Lower leg skin (tissue), 4 donors: ENCODE measurements around the gene TMEM87B. TPM values are rescaled to one million over a fixed set of nuclear protein-coding genes. Genes with fewer than 3 reads are reported as not detected.
"Not testable (repeated sequence)": the region's sequence is repeated elsewhere in the genome, so short reads cannot be mapped to it uniquely, and the experiment has no call there.

ENCODE experiments used
- DNase-seq, 2 donors: peaks; one replicate each; pipeline ENCODE4 v3.0.0-alpha.2; 2019; ENCODE audit warnings: low spot score in 2 of 2
- H3K4me3 ChIP-seq: fragments of 200-600 bp; sonication (generic); 2 replicates; pipeline ENCODE4 v1.5.1; 2017; ENCODE audit warnings: mild to moderate bottlenecking, low read depth; ENCODE audit not compliant: poor library complexity, severe bottlenecking
- POLR2A ChIP-seq, 2 donors: fragments of 450-650 bp; IDR thresholded peaks; one replicate each; pipeline ENCODE4 v1.6.1; 2016 to 2017; ENCODE audit warnings: antibody characterized with exemption in 2 of 2, mild to moderate bottlenecking in 1 of 2, moderate library complexity in 1 of 2
- WGBS, 2 donors: methylation state at CpG; one replicate each; pipeline ENCODE4 v1.1.5; 2018; 5-methylcytosine and 5-hydroxymethylcytosine counted together
- intact Hi-C: fragments of 100-400 bp; cut with DNase I; formaldehyde crosslinking; loops from one replicate; pipeline ENCODE4 v1.15.0; 2023; ENCODE audit warnings: low total_unique reads
- total RNA-seq, 4 donors: library from RNA; depleted of rRNA; stranded (reverse); fragments of >200 nt; gene quantifications; one replicate each; pipeline ENCODE4 v1.1.0, GENCODE V29; 2016
- TF ChIP-seq, protein P1 (sequence below), 3 donors: fragments of 450-650 bp; IDR thresholded peaks; one replicate each; pipeline ENCODE4 v1.5.1; 2016; ENCODE audit warnings: antibody characterized with exemption in 3 of 3, mild to moderate bottlenecking in 3 of 3, moderate library complexity in 2 of 3

Gene TMEM87B
- total RNA-seq, 4 donors from 2014 or later: 21.5 to 27.0 (median 24.7) TPM

DNA sequence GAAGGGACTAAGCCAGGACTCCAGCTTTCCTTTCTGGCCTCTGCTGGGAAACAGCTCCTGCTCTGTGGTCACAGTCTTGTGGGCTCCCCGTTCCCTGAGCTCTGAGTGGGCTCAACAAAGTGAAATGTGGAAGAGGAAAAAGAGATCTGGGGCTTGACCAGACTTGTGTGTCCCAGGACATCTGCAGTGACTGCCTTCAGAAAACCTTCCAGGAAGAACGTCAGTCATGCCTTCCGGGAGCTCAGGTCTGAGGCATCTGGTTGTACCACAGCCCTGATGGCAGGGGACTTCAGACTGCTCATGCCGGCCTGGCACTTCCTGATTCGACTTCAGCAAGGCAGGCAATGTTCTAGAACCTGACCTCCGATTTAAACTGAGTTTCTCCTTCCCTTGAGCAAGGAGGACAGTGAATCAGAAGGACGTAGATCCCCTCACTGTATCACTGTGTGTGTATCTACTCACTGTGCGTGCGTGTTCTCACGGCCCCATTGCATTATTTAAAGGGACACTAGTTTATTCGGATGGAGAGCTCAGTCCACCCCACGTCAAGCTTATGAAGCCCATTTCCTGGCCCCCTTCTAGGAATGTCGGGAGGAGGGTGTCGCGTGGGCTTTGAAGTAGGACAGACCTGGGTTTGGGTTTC lies 82.6 kb downstream of the TMEM87B start:
- WGBS, 2 donors: 17 to 20% methylated on average over 15 of the region's 15 CpGs
- intact Hi-C loops: no loop called here
- TF ChIP-seq, protein P1, sequence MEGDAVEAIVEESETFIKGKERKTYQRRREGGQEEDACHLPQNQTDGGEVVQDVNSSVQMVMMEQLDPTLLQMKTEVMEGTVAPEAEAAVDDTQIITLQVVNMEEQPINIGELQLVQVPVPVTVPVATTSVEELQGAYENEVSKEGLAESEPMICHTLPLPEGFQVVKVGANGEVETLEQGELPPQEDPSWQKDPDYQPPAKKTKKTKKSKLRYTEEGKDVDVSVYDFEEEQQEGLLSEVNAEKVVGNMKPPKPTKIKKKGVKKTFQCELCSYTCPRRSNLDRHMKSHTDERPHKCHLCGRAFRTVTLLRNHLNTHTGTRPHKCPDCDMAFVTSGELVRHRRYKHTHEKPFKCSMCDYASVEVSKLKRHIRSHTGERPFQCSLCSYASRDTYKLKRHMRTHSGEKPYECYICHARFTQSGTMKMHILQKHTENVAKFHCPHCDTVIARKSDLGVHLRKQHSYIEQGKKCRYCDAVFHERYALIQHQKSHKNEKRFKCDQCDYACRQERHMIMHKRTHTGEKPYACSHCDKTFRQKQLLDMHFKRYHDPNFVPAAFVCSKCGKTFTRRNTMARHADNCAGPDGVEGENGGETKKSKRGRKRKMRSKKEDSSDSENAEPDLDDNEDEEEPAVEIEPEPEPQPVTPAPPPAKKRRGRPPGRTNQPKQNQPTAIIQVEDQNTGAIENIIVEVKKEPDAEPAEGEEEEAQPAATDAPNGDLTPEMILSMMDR (IDR thresholded peaks at IDR 0.05): no peak
- TF ChIP-seq POLR2A (IDR thresholded peaks at IDR 0.05): no peak
- peak in 1 of 2 donors; percentile 83 for DNase-seq
- peak overlapping the region; percentile 39 for H3K4me3 ChIP-seq

DNA sequence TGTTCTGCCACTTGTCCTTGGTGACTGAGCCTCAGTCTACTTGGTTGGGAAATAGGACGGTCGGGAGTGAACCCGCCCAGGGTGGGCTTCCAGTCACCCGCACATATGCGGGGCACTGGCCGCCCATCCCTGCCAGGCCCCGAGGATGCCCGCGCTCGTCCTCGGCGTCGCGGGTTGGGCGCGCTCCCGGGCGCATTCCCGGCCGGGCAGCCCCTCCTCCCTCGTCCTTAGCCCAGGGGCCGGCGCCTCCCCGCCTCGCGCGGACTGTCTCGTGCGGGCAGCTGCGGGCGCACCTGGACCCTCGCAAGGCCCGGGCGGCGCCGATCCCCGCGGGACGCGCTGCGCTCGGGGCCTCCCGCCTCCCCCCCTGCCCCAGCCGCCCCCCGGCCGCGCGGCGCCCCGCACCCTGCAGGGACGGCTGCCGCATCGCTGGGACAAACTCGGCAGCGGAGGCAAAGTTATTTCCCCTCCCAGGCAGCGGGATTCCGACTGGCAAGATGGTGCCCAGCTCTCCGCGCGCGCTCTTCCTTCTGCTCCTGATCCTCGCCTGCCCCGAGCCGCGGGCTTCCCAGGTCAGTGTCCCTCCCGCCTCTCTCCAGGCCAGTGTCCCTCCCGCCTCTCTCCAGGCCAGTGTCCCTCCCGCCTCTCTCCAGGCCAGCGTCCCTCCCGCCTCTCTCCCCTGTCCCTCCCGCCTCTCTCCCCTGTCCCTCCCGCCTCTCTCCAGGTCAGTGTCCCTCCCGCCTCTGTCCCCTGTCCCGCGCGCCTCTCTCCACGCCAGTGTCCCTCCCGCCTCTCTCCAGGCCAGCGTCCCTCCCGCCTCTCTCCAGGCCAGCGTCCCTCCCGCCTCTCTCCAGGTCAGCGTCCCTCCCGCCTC lies 83.3 kb downstream of the TMEM87B start, which contains the start of gene FBLN7:
Gene FBLN7, plus strand, starts transcription at position 227 of the 874 bp plus-strand sequence. Its CDS starts 271 bp downstream, at position 498.
- H3K4me3 ChIP-seq: peak within 1 kb of the TSS; percentile 39
- peak in 1 of 2 donors; percentile 86 for DNase-seq
- intact Hi-C loops: no loop called here
- no peak for TF ChIP-seq POLR2A (IDR thresholded peaks at IDR 0.05)
- TF ChIP-seq, protein P1 (IDR thresholded peaks at IDR 0.05): no peak
- 1% methylated on average over 28 to 37 of the region's 84 CpGs for WGBS, 2 donors

DNA sequence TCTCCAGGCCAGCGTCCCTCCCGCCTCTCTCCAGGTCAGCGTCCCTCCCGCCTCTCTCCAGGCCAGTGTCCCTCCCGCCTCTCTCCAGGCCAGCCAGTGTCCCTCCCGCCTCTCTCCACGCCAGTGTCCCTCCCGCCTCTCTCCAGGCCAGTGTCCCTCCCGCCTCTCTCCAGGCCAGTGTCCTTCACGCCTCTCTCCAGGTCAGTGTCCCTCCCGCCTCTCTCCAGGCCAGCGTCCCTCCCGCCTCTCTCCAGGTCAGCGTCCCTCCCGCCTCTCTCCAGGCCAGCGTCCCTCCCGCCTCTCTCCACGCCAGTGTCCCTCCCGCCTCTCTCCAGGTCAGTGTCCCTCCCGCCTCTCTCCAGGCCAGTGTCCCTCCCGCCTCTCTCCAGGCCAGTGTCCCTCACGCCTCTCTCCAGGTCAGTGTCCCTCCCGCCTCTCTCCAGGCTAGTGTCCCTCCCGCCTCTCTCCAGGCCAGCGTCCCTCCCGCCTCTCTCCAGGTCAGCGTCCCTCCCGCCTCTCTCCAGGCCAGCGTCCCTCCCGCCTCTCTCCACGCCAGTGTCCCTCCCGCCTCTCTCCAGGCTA lies 84.1 kb downstream of the TMEM87B start:
- 4 to 16% methylated on average over 12 to 27 of the region's 32 CpGs for WGBS, 2 donors
- intact Hi-C loops, H3K4me3 ChIP-seq, DNase-seq: not testable (repeated sequence)

DNA sequence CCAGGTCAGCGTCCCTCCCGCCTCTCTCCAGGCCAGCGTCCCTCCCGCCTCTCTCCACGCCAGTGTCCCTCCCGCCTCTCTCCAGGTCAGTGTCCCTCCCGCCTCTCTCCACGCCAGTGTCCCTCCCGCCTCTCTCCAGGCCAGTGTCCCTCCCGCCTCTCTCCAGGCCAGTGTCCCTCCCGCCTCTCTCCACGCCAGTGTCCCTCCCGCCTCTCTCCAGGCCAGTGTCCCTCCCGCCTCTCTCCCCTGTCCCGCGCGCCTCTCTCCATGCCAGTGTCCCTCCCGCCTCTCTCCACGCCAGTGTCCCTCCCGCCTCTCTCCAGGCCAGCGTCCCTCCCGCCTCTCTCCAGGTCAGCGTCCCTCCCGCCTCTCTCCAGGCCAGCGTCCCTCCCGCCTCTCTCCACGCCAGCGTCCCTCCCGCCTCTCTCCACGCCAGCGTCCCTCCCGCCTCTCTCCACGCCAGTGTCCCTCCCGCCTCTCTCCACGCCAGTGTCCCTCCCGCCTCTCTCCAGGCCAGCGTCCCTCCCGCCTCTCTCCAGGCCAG lies 84.7 kb downstream of the TMEM87B start:
- H3K4me3 ChIP-seq: not testable (repeated sequence)
- 14 to 16% methylated on average over 29 of the region's 38 CpGs for WGBS, 2 donors

DNA sequence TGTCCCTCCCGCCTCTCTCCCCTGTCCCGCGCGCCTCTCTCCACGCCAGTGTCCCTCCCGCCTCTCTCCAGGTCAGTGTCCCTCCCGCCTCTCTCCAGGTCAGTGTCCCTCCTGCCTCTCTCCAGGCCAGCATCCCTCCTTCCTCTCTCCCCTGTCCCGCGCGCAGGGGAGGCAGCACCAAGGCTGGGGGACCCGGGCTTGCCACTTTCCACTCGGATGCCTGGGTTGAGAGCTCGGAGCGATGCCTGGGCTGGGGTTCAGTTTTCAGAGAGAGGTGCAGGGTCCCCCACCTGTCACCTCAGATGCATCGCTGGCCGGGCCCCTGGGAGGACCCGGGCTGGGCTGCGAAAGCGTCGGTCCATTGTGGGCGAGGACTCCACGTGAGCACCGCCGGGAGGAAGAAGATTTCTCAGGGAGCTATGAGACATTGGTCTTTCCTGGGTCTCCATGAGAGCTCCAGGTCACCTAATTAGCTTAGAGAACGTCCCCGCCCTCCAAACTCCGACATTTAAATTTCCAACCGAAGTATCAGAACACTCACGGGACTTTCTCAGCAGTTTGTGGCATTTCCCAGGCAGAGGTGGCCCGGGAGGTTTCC lies 85.2 kb downstream of the TMEM87B start:
- intact Hi-C loops: no loop called here
- WGBS, 2 donors: 22 to 30% methylated on average over 30 of the region's 30 CpGs
- TF ChIP-seq POLR2A (IDR thresholded peaks at IDR 0.05): no peak
- TF ChIP-seq, protein P1 (IDR thresholded peaks at IDR 0.05): no peak
- peak in 1 of 2 donors; percentile 85 for DNase-seq
- no peak overlapping the region for H3K4me3 ChIP-seq

More for the DNA sequence above, 84.7 kb downstream of the TMEM87B start:
- intact Hi-C loops, DNase-seq: not testable (repeated sequence)

DNA sequence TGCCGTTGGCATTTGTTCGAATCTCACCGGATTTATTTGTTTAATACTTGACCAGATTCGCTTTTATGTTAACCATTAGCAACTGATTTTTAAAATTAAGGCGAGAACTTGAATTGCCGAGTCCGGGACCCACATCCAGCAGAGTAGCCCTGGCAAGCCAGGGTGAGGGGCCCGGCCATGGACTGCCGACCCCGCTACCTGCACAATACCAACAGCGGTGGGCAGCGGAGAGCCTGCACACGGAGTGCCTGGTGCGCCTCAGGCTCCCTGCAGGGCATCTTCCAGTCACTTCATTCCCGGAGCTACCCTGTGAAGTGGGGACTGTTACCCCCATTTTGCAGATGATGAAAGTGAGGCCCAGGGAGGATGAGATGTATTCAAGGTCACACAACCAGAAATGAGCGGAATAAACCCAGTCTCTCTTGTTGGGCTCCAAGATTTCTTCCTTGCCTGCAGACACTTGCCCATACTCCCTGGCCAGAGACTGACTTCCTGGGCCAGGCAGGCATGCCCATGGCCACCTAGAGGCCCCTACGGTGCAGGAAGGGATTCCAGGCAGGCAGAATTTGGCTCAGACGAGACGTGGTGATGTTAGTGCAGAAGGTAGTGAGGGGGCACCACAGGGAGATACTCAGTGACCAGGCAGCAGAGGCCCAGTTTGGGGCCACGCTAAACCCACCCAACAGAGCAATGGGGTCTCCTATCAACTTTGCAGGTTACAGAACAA lies 86.0 kb downstream of the TMEM87B start:
- WGBS, 2 donors: 80 to 89% methylated on average over 19 to 20 of the region's 20 CpGs
- H3K4me3 ChIP-seq: no peak overlapping the region

More for the DNA sequence above, 86.0 kb downstream of the TMEM87B start:
- DNase-seq: no peak
- intact Hi-C loops: no loop called here
- TF ChIP-seq POLR2A (IDR thresholded peaks at IDR 0.05): no peak
- TF ChIP-seq, protein P1 (IDR thresholded peaks at IDR 0.05): no peak
